Hematopoietic multipotent progenitor cell treated with erythropoietin and hydrocortisone succinate and interleukin-3 and kit ligand, for 6 days (in vitro differentiated cells): Measurements from ENCODE around the gene EPHA2.
"Not testable (repeated sequence)": the region's sequence is repeated elsewhere in the genome, so short reads cannot be mapped to it uniquely, and the experiment has no call there.

ENCODE experiments used
- DNase-seq: peaks from one replicate; pipeline ENCODE4 v3.0.0-alpha.2; 2015

The EPHA2 gene

DNA sequence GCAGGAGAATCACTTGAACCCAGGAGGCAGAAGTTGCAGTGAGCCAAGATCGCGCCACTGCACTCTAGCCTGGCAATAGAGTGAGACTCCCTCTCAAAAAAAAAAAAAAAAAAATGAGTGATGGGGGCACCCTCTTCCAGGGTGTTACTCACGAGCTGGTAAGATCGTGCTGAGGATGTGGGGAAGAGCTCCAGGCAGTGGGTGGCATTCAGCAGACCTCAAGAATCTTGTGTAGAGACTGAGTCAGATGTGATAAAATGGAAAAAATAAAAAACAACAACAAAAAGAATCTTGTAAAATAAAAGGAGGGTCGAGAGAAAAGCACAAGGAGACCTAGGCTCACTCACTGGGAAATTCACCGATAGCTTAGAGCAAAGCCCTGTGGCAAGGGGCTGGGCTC lies 38.5 kb downstream of the EPHA2 start:
- DNase-seq: no peak

DNA sequence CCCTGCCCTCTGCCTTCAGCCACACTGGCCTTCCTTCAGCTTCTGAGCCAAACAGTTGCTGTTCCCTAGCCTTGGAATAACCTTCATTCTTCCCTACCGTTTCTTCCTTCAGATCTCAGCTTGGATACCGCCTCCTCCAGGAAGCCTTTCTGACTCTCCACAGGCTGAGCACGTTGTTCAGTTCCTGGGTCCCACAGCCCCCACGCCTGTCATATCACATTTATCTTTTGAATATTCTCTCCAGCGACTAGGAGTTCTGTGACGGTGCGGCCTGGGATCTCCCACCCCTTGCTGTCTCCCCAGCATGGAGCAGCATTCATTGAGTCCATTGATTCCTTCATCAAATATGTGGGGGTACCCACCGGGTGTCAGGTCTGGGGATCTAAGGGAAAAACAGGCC lies 39.2 kb downstream of the EPHA2 start:
- DNase-seq: no peak

DNA sequence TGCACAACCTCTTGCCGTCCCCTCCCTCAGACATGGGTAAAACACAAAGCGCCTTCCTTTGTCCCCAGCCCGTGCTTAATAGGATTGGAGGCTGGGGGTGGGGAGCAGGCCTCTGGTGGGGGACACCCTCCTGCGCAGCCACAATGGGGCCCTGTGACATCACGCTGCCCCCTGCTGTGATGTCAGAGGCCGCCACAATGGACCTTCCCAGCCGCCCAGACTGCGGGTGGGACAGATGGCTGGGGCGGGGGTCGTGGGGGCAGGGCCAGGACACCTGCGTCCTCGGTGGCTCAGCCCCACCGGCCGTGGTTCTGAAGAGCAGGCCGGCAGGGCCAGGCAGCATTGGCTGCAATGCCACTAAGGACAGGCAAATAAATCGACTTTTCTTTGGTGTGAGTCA lies 39.9 kb downstream of the EPHA2 start:
- no peak for DNase-seq

DNA sequence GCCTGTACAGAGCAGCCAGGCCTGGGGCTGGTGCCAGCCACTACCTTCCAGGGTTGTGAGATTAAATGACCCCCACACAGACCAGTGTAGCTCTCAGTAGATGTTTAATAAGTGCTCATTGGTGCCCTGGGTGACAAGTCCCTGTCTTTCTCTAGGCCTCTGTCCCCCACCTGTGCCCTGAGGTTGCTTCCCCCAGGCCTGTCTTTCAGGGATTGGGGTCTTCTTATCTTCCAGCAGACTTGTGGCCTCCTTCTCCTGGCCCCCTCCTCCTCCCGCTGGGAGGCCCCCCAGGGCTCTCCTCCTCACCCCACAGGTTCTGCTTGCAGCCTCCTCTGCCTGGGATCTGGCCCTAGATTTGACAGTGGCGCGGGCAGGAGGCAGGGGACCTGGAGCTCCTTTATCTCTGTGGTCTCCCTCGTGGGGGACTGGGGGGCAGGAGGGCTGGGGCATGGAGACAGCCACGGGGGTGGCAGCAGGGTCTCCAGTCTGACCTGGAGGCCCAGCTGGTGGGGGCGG lies 40.3 kb downstream of the EPHA2 start:
- DNase-seq: no peak

DNA sequence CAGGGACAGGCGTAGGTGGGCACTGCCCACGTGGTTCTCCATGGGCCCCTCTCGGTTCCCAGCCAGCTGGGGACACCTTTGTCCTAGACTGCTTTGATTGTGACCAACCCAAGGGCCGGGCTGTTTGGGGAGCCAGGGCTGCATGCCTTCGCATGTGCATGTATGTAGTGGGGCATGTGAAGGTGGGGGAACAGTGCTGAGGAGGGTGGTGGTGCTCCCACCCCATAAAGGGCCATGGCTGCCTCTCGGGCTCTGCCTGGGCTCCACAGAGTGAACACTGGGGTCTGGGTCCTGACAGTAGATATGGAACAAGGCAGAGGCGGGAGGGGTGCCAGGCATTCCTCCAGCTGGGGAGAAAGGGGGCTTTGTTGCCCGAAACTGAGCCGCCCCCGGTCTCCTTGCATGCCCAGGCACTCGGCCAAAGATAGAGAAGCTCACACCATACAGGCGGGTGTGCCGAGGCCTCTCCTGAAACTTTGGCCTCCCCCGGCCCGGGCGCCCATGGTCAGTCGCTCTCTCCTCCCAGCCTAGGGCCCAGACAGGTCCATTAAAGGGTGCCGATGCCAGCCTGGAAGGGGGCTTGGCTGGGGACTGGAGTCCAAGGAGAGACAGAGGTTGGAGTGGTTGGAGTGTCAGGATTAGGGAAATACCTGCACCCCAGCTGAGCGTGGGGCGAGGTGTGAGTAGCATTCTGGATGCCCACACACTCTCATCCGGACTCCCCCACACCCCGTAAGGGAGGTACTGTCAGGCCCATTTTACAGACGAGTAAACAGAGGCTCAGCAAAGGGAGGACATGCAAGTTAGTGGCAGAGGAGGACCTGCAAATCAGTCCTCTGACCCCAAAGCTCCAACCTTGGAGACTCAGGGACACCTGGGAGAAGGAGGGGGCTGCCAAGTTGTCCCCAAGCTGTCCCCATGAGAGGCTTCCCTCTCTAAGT lies 41.1 kb downstream of the EPHA2 start:
- no peak for DNase-seq

DNA sequence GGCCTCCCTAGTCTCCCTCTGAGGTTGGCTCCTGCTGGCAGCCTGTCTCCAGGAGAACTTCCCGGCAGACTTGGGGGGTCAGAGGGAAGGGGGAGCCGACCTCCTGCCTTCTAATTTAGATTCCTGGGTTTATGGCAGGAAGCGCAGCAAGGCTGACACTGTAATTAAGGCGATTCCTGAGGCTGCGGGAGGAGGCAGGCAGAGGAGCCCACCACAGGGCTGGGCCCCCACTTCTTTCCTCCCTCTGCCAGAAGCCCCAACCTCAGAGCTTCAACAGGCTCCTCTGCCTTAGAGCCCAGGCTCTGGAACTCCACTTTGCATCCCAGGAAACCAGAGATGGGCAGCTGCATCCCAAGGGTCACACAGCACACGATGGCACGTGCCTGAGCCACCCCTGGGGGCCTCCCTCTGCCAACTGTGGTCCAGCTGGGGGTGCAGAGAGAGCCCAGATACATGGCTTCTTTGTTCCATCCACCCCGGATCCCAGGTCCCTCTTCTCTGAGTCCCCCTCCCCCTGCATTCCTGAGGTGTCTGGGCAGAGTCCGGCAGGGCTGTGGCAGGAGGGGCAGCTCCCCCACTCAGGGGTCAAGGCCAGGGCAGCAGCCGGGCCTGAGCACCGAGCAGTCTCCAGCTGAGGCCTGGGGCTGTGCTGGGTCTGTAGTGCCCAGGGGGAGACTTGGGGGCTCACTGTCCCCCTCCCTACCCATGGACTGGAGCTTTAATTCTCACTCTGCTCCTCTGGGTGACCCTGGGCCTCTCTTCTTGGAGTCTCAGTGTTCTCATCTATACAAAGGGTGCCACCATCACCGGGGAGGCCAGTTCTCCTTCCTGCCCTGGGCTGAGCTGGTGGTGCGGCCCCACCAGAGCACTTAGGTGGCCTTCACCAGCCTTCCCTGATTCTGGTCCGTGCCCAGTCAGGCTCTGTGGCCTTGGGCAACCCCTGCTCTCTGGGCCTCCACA lies 43.0 kb downstream of the EPHA2 start:
- DNase-seq: no peak

DNA sequence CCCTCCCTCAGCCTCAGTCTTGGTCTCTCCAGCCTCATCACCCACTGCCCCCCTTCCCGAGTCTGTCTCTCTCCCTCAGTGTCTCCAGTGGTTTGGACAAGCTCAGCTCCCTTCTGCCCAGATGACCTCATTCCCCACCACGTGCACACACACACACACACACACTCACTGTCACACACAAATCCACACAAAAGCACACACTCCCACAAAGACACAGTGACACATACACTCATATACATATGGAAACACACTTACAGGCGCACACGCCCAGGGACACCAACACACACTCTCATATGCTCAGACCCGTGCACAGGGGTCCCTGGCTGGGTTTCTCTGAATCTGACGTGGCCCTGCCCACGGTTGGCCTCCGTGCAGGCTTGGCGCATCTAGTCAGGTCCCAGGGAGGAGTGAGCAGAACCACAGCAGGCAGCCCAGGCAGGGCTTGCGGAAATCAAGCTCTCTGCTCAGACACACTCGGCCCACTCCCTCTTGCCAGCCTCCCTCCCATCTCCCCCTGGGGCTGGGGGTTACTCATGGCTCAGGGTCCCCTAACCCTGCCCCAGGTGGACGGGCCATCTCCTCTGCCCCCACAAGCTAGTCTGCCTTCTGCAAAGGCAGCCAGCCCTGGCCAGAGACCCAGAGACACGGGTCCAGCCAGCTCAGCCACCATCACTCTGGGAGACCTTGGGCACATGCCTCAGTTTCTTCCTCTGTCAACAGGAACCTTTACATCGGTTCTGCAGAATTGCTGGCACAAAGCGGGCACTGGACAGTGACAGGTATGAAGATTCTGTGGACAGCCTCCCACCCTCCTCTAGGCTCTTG lies 43.9 kb downstream of the EPHA2 start:
- no peak for DNase-seq

DNA sequence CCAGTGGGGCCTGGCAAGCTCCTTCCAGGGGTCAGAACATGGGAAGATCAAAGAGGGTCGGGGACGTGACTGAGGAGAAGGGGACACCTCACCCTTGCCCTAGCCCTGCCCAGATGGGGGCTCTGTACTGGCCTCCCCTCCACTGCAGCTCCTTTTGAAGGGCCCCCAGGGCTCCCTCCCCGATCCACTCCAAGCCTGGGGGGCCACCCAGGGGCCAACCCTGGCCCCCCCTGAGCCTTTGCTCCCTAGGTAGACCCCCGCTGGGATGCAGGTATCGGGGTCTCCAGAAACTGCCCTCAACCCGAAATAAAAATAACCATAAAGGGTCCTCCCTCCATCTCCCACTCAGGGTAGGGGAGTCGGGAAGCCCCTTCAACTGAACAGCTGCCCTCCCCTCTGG lies 45.0 kb downstream of the EPHA2 start:
- DNase-seq: no peak

DNA sequence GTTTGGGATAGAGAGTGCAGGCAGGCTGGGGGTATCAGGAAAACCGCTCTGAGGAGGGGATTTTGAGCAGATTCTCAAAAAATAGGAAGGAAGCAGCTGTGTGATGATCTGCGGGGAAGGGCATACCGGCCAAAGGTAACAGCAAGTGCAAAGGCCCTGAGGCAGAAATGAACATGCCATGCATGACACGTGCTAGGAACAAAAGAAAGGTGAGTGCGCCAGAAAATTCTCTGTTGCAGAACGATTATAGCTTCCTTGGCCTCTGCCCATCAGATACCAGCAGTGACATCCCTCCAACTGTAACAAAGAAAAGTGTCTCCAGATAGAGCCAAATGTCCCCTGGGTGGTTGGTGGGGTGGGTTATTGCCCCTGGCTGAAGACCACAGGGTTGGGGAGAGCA lies 45.4 kb downstream of the EPHA2 start:
- DNase-seq: no peak

DNA sequence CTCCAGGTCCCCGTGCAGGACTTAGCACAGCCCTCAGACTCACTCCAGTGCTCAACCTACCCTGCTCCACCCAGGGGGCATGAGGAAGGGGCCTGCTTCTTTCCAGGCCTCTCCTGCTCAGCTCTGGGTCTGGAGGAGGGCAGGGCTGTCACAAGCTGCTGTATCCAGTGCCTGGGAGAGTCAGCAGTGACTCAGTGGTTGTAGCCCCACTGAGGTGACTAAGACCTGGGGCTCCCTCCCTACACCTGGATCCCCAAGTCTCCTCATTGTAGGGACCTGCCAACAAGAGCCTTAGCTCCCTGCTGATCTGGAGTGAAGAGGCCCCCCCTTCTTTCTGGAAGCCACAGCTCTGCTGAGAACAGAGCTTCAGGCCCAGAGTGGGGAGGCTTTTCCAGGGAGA lies 46.3 kb downstream of the EPHA2 start:
- DNase-seq: no peak

DNA sequence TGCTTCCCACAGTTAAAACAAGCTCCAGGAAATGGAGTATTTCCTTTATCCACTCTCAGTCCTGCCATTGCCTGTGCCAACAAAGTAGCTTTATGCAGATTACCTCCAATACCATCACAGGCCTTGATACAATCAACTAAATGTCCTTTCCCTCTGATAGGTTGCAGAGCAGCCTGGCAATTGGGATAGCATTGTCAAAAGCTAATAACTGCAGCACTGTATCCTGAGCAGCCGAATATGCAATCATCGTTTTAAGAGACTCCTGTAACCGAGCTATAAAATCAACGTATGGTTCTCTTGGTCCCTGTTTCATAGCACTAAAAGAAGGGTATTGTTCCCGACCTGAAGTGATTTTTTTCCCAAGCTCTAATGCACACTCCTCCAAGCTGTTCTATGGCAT lies 48.8 kb downstream of the EPHA2 start:
- DNase-seq: not testable (repeated sequence)

DNA sequence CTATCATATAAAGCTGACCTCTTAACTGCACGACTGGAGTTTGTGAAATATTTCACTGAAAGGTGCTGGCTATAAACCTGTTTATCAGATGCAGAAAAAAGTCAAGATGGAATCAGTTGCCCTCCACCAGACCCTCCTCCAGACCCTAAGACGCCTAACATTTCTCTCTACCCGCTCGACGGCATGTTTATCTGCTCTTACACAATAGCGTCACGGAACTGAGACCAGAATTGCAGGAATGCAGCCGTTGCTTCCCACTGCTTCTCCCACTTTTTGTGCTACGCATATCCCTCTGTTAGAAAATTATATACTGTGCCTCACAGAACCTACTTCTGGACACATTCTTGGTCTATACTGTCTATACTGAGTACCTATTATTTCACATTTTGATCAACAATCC lies 54.2 kb downstream of the EPHA2 start:
- no peak for DNase-seq

DNA sequence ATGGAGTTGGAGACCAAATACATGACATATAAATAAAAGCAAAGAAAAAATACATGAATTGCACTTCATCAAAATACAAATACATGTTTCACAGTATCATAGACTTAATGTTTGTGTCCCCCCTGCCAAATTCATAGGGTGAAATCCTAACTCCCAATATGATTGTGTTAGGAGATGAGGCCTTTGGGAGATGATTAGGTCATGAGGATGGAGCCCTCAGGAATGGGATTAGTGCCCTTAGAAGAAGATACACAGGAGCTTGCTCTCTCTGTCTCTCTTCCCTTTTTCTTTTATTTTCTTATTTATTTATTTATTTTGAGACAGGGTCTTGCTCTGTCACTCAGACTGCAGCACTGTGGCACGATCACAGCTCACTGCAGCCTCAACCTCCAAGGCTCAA lies 56.5 kb downstream of the EPHA2 start:
- DNase-seq: no peak

DNA sequence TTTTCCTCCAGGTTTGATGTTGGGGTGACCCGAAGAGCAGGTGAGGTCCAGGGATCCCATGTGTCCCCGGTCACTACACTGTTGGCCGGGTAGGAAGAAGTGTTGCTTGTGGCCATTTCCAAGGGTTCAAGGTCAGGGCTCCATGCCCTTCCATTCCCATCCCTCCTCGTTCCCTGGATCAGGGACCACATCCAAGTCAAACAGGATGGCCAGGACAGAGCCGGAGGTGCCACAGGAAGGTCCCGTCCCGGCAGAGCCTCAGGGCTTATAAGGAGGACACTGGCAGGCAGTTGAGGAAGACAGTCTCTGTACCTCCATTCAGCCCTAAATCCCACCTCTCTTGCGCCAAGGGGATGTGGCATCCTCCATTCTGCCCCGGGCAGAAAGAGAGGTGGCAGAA lies 60.4 kb downstream of the EPHA2 start:
- DNase-seq: no peak

DNA sequence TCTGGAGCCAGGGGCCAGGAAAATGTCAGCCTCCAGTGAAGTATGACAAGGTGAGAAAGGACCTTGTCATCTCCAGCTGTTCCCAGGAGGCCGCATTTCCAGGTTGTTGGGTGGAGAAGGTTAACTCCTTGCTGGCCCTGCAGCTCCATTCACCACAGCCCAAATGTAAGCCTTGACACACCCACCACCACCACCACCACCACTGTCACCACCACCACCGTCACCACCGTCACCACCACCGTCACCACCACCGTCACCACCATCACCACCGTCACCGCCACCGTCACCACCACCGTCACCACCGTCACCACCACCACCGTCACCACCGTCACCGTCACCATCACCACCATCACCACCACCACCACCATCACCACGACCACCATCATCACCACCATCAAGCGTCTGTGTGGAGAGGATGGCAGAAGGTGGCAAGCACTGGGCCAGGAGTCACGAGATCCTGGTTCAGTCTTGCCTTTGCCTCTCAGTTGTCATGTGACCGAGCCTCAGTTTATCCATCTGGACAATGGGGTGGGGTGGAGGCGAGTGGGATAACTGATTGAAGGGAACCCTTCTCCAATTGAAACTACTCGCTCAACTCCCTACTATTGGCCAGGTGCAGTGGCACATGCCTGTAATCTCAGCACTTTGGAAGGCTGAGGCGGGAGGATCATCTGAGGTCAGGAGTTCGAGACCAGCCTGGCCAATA lies 61.3 kb downstream of the EPHA2 start:
- no peak for DNase-seq

DNA sequence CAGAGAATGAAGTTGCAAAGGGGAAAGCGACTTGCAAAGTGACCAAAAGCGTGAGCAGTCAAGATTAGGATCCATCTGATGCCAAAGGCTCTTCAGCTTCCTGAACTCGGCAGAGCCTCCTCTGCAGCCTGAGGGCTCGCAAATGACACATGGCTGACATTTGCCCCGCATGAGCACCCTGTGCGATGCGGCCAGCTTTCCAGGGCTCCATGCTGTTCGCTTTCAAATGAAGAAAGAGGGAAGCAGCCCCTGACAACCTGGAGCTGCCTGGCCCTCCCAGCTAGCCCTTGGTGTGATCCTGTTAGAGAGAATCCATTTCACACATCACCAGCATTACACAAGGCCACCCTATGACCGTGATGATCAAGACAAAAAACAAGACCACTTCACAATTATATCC lies 62.3 kb downstream of the EPHA2 start:
- DNase-seq: no peak

DNA sequence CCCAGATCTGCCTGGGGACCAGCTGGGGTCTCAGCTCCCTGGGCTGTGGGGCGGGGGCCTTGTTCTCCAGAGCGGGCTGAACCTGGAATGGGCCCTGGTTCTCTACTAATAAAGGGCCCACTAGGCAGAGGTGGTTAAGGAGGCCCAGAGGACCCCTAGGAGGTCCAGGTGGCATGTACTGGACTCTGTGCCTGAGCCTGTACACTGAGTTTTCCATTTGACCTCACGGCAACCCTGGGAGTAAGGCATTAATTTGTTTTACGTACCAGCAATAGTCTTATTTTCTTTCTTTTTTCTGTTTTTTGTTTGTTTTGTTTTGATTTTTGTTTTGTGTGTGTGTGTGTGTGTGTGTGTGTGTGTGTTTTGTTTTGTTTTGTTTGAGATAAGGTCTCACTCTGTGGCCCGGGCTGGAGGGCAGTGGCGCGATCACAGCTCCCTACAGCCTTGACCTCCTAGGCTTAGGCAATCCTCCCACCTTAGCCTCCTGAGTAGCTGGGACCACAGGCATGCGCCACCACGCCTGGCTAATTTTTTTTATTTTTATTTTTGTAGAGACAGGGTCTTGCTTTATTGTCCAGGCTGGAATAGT lies 62.9 kb downstream of the EPHA2 start:
- DNase-seq: no peak

DNA sequence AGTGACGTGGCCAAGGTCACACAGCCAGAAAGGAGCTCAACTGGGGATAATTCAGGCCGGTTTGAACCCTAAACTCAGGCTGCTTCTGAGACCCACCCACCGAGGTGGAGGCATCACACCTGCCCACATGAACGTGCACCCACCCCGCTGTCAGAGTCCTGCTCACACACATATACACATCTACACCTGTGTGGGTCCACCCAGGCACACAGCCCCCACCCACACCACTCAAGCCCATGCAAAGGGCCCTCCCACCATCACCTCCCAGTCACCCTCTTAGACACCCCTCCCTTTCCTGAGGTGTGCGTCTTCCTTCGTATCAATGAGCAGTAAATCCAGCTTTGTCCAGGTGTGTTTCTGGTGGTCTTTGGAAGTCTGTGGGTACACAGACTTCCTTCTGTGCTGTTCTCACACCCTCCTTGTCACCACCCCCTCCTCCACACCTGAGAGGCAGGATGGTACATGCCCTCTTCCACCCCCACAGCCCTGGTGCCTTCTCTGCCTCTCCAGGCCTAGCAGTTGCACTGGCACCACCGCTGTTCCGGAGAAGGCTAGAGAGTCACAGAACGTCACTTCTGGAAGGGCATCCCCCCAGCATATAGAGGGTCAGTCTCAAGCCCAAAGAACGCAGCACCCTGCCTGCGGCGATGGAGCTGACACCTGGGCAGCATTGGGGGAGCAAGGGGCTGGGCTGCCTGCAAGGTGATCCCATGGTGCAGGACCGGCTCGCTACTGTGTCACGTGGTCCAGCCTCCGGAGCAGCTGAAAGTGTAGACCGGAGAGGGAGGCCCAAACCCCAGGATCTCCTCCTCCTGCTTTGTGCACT lies 63.6 kb downstream of the EPHA2 start:
- no peak for DNase-seq

DNA sequence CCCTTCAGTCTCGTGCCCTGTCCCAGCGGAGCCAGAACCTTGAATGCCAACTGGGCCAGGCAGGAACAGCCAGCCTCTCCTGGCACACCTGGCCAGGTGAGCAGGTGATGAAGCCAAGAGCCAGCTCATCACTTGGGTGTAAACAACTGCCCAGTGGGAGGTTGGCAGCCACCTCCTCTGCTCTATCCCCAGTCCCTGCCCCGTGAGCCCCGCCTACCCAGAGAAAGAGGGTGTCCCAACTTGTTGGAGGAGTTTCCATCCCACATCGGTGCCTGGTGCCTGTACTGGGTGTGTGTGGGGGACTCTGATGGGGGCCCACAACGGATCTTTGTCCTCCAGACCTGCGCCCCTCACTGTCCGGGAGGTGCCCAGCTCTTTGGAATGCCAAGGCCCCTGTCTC lies 64.6 kb downstream of the EPHA2 start:
- DNase-seq: no peak

DNA sequence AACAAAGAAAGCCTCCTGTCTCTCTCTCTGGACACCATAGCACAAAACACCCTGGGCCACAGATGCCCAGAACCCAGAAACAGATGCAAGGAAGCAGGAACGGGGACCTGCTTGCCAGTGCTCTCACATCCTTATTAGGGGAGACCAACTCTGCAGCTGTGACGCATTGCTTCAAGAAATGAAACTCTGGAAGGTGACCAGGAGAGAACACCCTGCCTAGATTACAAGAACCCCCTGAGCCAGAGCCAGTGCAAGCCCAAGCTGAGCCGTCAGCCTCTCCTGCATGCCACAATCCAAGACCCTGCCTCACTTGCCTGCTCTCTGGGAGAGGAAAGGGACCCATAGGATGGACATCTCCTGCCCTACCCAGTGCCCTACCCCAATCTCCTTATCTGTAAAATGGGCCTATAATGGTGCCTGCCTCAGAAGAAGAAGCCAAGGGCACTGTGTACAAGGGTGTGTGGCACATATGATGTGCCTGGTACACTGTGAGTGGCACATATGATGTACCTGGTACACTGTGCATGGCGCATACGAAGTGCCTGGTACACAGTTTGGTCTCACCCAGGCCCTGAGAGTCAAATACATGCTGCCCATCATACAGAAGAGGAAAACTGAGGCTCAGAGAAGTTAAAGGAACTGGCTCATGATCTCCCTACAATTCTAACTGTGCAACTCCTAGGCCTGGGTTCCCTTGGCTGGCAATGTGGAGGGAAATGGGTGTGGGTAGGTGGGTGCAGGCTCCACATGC lies 65.6 kb downstream of the EPHA2 start:
- DNase-seq: no peak
